GM10266 (cell line): ENCODE data around the gene CLEC16A.

Experiments
- DNase-seq: peaks from one replicate; pipeline ENCODE4 v3.0.0; 2012; ENCODE audit errors: extremely low spot score
- CTCF ChIP-seq: IDR thresholded peaks from 2 replicates; pipeline ENCODE4 v1.5.1; 2012; ENCODE audit warnings: mild to moderate bottlenecking, low read depth; ENCODE audit not compliant: control insufficient read depth, insufficient read depth; ENCODE audit errors: missing control alignments

CLEC16A gene

GRCh38 chr16:11063448-11064201 lies 119.3 kb downstream of the CLEC16A start:
- no peak for TF ChIP-seq CTCF
- no peak for DNase-seq

- no peak for DNase-seq
- no peak for TF ChIP-seq CTCF
These were observed 119.8 kb downstream of the CLEC16A start for GRCh38 chr16:11064202-11064540.

- DNase-seq = no peak
- no peak for TF ChIP-seq CTCF
These were observed 120.5 kb downstream of the CLEC16A start for GRCh38 chr16:11064851-11065250.

- no peak for TF ChIP-seq CTCF
- DNase-seq = no peak
These were observed 122.0 kb downstream of the CLEC16A start for GRCh38 chr16:11066261-11066870.

GRCh38 chr16:11067266-11067665 lies 122.9 kb downstream of the CLEC16A start:
- no peak for TF ChIP-seq CTCF
- no peak for DNase-seq

- no peak for TF ChIP-seq CTCF
- no peak for DNase-seq
These were observed 123.4 kb downstream of the CLEC16A start for GRCh38 chr16:11067697-11068141.

- DNase-seq = no peak
- TF ChIP-seq CTCF = no peak
These were observed 127.5 kb downstream of the CLEC16A start for GRCh38 chr16:11071829-11072228.
